Stimulated activated CD4-positive, alpha-beta T cell treated with anti-CD3 and anti-CD28 coated beads, Interleukin-4, amount 100 ng/mL, for 48 hours (primary cell): ENCODE results near the gene ZBTB46.
A peak's percentile ranks its signal among the peaks of the same experiment; 100 is the strongest.
"Not testable (repeated sequence)": the region's sequence is repeated elsewhere in the genome, so short reads cannot be mapped to it uniquely, and the experiment has no call there.

Experiments
- DNase-seq, 2 donors: peaks; one replicate each; pipeline ENCODE4 v3.0.0-alpha.2; 2020; ENCODE audit warnings: low read depth in 2 of 2

The ZBTB46 gene

DNA sequence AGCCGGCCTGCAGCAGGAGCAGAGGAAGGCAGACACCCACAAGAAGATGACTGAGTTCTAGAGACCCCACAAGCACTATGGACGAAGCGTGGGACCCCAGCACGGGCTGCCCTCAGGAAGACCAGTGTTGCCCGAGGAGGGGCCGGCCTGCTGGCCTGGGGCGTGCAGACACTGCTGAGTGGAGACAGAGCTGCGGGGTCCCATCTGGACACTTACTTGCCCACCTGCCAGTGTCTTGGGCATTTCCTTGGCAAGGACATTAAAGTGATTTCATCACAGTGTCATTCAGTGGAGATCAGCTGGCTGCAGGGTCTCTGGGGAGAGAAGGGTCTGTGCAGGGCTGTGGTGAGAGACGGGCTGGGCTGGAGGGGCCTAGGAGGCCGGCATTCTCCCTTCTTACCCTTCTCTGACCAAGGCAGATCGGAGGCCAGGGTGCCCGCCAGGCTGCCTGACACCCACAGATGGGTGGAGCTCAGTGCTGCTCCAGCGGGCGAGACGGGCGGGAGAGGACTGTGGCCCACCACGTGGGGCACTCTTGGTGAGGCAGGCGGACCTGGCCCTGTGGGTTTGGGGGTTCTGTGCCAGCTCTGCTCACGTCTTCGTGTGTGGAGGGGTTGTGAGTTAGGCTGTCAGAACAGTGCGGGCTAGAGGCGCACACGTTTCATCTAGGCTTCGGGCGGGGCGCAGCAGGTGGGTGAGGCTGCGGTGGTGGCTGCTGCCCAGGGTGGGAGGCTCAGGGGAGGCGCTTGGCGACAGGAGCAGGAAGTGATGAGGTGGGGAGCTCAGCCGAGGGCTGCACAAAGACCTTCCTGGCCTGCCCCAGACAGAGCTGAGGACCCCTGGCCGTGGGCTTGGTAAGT lies 95.0 kb downstream of the ZBTB46 start, which contains the start of gene LIME1:
TSS of gene LIME1 (plus strand) at position 806 of the 860 bp plus-strand sequence. CDS start 886 bp downstream, outside the sequence.
- peak in 1 of 2 donors; percentile 45 for DNase-seq

DNA sequence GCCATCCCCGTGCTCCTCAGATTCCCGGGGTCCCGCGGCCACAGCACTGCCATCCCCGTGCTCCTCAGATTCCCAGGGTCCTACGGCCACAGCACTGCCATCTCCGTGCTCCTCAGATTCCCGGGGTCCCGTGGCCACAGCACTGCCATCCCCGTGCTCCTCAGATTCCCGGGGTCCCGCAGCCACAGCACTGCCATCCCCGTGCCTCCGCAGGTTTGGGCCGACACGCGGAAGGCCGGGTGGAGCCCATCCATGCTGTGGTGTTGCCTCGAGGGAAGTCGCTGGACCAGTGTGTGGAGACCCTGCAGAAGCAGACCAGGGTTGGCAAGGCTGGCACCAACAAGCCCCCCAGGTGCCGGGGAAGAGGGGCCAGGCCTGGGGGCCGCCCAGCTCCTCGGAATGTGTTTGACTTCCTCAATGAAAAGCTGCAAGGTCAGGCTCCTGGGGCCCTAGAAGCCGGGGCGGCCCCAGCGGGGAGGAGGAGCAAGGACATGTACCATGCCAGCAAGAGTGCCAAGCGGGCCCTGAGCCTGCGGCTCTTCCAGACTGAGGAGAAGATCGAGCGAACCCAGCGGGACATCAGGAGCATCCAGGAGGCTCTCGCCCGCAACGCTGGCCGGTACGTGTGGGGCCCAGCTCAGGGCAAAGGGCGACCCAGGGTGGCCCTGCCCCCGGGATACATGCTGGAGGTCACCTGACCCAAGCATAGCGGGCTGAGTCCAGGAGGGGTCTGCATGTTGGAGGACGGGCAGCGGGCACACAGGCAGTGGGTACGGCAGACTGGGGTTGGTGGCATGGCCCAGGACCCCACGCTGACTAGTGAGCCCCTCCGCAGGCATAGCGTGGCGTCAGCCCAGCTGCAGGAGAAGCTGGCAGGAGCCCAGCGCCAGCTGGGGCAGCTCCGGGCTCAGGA lies 95.9 kb downstream of the ZBTB46 start:
- no peak for DNase-seq

DNA sequence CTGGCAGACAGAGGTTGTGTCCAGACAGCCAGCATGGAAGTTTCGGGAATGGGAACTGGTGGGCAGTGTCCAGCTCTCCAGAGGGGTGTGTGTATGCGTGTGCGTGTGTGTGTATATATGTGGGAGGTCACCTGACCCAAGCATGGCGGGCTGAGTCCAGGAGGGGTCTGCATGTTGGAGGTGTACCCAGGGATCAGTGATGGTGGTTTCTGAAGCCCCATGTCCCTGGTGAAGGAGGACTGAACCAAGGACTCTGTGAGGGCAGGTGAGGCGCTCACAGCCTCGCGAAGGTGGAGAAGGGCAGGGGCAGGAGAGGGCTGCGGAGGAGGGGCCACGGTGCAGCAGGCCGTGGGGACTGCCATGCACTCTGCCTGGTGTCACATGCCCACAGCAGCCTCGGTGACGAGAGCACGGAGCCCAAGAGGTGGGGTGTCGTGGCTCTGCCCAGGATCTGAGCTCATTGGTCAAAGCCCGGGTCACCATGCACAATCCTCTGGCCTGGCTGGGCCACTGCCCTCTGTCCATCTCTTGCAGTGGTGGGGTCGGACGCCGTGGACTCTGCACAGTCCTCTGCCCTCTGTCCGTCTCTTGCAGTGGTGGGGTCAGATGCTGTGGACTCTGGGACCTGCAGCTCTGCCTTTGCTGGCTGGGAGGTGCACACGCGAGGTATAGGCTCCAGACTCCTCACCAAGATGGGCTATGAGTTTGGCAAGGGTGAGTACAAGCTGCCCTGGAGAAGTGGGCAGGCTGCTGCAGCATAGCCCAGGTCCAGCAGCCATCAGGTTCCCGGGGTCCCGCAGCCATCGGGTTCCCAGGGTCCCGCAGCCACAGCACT lies 96.7 kb downstream of the ZBTB46 start:
- DNase-seq, result no peak

DNA sequence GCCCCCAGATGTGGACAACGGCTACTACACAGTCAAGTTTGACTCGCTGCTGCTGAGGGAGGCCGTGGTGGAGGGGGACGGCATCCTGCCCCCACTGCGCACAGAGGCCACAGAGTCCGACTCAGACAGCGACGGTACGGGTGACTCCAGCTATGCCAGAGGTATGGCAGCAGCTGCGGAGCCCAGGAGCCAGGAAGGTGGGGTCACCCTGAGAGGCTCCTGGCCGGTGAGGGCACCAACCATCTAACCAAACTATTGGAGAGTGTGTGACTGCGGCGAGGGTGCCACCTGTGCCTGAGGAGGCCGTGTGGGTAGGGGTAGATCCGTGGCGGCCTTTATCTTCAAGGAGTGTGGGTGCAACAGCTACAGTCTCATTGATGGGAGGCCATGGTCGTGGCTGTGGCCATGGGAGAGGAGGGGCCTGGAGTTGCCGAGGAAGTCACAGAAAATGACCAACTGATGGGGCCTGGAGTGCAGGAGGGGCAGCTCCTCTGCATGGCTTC lies 97.4 kb downstream of the ZBTB46 start:
- no peak for DNase-seq

DNA sequence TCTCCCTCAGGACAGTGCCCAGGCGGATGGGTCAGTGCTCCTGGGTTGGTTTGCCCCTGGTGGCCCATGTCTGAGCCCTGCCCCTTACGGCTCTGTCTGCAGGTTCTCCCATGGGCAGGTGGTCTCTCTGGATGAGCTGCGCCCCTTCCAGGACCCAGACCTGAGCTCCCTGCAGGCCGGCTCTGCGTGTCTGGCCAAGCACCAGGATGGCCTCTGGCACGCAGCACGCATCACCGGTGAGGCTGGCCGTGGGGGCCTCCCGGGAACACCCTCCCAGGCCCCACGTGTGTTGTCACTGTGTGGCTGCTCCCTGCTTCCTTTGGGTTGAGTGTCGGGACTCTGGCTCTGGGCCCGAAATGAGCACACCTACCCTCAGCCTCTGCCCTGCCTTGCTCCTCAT lies 97.9 kb downstream of the ZBTB46 start:
- no peak for DNase-seq

DNA sequence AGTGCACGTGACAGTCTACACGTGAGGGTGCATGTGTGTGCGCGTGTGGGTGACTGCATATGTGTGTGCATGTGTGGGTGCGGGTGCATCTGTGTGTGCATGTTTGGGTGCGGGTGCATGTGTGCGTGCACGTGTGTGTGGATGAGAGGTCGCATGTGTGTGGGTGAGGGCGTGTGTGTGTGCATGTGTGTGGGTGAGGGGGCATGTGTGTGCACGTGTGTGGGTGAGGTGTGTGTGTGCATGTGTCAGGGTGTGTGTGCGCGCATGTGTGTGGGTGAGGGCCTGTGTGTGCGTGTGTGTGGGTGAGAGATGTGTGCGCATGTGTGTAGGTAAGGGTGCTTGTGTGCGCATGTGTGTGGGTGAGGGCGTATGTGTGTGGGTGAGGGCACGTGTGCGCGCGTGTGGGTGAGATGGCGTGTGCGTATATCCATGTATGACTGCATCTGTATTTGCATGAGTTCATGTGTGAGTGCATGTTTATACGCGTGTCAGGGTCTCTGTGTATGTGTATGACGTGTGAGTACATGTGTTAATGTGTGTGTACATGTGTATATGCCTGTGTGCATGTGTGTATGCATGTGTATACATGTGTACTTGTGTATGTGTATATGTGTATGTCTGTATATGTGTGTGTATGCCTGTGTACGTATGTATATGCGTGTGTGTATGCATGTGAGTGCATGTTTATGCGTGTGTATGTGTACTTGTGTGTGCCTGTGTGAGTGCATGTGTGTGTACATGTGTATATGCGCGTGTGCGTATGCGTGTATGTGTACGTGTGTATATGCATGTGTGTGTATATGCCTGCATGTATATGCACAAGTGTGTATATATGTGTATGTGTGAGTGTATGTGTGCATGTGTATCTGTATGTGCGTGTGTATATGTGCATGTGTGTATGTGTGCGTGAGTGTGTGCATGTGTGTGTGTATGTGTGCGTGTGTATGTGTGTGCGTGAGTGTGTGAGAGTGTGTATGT lies 98.7 kb downstream of the ZBTB46 start:
- no peak for DNase-seq

DNA sequence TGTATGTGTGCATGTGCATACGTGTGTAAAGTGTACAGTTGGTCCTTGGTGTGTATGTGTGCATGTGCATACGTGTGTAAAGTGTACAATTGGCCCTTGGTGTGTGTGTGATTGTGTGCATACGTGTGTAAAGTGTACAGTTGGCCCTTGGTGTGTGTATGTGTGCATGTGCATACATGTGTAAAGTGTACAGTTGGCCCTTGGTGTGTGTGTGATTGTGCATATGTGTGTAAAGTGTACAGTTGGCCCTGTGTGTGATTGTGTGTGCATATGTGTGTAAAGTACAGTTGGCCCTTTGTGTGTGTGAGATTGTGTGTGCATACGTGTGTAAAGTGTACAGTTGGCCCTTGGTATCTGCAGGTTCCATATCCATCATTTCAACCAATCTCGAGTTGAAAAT lies 99.7 kb downstream of the ZBTB46 start:
- no peak for DNase-seq

DNA sequence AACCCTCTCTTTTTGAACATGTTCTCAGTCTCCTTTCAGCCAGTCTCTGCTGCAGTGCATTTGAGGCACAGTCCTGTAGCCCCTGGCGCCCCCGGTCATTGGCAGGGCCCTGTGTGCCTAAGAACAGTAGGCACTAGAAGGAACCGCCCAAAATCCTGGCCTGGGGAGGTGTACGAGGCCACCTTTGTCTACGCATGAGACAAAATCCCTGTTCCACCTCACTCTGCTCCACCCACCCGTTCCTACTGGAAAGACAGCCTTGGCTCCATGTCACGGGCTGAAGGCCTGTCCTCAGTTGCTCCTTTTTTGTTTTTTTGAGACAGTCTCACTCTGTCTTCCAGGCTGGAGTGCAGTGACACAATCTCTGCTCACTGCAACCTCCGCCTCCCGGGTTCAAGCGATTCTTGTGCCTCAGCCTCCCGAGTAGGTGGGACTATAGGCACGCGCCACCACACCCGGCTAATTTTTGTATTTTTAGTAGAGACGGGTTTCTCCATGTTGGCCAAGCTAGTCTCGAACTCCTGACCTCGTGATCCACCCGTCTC lies 100.8 kb downstream of the ZBTB46 start:
- DNase-seq, result not testable (repeated sequence)

DNA sequence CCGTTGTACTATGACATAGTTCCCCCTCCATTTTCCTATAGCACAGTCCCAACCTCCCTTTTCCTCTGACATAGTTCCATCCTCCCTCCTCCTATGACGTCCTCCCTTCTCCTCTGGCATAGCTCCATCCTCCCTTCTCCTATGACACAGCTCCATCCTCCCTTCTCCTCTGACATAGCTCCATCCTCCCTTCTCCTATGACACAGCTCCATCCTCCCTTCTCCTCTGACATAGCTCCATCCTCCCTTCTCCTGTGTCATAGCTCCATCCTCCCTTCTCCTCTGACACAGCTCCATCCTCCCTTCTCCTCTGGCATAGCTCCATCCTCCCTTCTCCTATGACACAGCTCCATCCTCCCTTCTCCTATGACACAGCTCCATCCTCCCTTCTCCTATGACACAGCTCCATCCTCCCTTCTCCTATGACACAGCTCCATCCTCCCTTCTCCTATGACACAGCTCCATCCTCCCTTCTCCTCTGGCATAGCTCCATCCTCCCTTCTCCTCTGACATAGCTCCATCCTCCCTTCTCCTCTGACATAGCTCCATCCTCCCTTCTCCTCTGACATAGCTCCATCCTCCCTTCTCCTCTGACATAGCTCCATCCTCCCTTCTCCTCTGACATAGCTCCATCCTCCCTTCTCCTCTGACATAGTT lies 108.0 kb downstream of the ZBTB46 start:
- not testable (repeated sequence) for DNase-seq

DNA sequence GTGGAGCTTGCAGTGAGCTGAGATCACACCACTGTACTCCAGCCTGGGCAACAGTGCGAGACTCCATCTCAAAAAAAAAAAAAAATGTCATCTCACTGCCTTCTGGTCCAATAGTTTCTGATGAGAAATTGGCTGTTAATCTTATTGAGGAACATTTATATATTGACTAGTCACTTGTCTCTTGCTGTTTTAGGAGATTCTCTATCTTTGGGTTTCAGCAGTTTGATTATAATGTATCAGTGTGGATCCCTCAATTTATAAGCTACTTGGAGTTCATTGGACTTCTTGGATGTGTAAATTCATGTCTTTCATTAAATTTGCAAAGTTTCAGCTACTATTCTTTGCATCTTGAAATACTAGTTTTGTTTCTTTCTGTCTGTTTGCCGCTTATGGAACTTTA lies 112.1 kb downstream of the ZBTB46 start:
- no peak for DNase-seq

DNA sequence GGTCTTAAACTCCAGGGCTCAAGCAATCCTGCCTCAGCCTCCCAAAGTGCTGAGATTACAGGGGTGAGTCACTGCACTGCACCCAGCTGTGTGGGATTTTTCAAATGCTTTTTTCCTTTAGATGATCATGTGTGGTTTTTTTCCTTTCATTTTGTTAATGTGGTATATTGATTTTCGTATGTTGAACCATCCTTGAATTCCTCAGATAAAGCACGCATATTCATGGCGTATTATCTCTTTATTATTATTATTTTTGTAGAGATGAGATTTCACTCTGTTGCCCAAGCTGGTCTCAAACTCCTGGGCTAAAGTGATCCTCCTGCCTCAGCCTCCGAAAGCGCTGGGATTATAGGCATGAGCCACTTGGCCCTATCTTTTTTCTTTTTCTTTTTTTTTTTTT lies 116.2 kb downstream of the ZBTB46 start:
- DNase-seq, result no peak

DNA sequence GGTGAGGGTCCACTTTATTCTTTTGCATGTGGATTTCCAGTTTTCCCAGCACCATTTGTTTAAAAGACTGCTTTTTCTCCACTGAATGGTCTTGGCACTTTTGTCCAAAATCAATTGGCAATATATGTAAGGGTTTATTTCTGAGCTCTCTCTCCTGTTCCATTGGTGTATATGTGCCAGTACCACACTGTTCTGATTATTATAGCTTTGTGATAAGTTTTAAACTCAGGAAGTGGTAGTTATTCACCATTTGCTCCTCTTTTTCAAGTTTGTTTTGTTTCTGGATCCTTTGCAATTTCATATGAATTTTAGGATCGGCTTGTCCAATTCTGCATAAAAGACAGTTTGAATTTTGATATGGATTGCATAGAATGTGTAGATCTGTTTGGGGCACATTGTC lies 118.9 kb downstream of the ZBTB46 start:
- DNase-seq, result no peak

DNA sequence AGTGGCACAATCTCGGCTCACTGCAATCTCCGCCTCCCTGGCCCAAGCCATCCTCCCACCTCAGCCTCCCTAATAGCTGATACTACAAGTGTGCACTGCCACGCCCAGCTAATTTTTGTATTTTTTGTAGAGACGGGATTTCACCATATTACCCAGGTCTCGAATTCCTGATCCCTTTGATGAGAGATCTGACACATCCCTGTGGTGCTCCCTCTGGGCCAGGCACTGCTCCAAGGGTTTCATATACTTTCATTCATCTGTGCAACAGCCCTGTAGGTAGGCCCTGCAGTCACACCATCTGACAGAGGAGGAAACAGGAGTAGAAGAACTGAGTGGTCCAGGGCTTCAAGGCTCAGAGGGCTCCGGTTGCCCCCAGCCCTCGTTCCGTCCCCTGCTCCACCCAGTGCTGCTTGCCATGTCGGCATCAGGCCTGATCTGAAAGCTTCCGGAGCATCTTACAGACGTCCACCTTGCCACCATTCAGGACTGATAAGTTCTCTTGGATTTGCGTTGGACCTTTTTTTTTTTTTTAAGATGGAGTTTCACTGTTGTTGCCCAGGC lies 119.9 kb downstream of the ZBTB46 start:
- DNase-seq, result no peak

DNA sequence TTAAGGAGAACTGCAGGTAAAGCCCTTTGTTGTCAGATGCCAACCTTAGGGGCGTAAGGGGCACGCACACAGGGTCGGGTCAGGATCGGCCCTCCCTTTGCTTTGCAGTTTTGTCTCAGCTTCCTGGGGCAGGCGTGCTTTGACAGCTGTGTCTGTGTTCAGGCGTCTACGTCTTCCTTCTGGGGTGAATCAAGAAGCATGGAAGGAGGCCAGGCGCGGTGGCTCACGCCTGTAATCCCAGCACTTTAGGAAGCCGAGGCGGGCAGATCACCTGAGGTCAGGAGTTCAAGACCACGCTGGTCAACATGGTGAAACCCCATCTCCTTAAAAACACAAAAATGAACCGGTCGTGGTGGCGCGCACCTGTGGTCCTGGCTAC lies 121.9 kb downstream of the ZBTB46 start:
- DNase-seq, result no peak

DNA sequence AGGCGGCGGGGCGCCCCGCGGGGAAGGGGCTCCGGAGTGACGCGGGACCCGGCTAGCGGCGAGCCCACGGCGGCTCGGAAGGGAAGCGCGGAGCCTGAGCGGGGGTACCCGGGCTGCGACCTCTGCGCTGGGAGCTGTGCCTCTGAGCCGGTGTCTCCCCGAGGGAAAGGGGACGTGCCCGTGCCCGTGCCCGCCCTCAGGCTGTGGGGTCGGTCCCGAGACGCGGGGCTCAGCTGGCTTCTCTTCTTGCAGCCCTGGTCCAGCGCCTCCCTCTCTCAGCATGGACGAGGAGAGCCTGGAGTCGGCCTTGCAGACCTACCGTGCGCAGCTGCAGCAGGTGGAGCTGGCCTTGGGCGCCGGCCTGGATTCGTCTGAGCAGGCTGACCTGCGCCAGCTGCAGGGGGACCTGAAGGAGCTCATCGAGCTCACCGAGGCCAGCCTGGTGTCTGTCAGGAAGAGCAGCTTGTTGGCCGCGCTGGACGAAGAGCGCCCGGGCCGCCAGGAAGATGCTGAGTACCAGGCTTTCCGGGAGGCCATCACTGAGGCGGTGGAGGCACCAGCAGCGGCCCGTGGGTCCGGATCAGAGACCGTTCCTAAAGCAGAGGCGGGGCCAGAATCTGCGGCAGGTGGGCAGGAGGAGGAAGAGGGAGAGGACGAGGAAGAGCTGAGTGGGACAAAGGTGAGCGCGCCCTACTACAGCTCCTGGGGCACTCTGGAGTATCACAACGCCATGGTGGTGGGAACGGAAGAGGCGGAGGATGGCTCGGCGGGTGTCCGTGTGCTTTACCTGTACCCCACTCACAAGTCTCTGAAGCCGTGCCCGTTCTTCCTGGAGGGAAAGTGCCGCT lies 122.5 kb downstream of the ZBTB46 start:
- no peak for DNase-seq

DNA sequence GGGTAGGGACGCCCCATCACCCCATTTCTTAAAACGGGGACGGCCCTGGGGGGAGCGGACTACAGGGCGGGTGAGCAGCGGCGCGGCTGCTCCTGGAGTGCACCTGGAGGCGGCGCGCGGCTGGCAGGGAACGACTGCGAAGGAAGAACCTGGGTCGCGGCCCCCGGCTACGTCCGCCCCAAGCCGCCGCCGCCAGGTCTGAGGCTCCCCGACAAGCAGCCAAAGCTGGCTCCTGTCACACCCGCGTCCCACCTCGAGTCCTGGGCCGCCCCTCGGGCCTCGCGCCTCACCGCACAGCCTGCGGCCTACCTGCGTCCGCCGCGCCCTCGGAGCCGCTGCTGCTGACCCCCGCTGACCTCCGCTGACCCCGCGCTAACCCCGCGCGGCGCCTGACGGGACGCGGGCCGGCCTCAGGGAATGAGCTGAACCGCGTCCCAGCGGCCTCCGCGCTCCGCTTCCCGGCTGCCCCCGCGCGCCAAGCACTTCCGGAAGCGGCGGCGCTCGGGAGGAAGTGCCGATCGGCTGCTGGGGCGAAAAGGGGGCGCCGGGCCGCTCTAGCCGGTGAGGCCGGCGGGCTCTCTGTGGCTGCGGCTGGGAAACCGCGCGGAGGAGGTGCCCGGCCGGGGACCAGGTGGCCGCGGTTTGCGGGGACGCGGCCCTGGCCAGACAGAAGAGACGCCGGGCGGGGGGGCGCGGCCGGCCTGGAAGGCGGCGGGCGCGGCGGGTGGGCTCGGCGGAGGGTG lies 123.3 kb downstream of the ZBTB46 start, which contains the start of the genes ARFRP1 and ZGPAT:
TSS of gene ARFRP1 (minus strand) at position 419 of the 743 bp plus-strand sequence. CDS start 885 bp downstream, outside the sequence.
TSS of gene ZGPAT (plus strand) at position 482 of the 743 bp plus-strand sequence. CDS start 542 bp downstream, outside the sequence.
- DNase-seq, result peak; percentile 78 to 84
